CD4-positive, alpha-beta T cell treated with Interleukin-21 for 1 hour (primary cell): ENCODE measurements around the gene LAMP5.

ENCODE experiments used
- DNase-seq: peaks from one replicate; pipeline ENCODE4 v3.0.0-alpha.2; 2020

The LAMP5 gene

GRCh38 chr20:9514461-9515213, at the start of gene LAMP5:
Gene LAMP5, plus strand, starts transcription at chr20:9514590. Its CDS starts 263 bp downstream, at chr20:9514853.
- no peak for DNase-seq

DNA sequence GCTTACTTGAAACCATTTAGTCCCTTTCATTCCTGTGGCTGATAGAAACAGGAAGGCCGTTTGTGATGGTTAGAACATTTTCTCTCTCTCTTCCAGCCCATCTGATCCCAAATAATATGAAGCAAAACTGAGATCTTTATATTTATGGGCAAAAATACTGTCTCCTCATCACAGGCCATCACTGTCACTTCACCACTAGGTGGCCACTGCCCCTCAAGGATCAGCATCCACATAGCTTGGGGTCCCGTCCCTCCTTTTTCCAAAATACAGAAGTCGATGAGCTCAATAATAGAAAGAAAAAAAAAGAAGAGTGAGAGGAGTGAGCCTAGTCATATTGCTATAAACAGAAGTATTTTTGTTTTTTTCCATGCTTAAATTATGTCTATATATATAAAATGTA, 46.4 kb upstream of the LAMP5 start:
- DNase-seq = no peak

DNA sequence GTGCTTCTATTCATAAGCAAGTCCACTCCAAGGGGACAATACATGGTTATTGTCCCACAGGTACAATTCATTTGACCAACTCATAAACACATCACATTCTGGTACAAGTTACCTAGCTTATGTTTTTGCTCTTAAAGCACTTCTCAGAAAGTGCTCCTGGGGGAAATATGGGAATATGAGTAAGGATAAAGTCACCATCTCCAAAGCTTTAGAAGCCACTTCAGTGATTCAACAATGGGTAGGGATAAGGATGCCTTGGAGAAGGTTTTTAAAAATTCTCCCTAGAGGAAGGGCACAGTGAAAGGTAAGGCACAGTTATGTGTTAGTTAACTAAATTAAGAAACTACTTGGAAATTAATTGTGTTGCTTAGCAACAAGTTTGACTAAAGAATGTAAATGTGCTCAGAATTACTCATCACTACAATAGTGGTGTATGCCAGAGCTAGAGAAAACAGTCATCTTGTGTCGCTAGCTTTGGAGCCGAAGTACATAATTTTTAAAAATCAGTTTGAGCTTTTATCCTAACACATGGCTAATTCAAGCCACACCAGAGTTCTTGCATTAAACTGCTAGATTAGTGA, 39.5 kb upstream of the LAMP5 start:
- DNase-seq = no peak

DNA sequence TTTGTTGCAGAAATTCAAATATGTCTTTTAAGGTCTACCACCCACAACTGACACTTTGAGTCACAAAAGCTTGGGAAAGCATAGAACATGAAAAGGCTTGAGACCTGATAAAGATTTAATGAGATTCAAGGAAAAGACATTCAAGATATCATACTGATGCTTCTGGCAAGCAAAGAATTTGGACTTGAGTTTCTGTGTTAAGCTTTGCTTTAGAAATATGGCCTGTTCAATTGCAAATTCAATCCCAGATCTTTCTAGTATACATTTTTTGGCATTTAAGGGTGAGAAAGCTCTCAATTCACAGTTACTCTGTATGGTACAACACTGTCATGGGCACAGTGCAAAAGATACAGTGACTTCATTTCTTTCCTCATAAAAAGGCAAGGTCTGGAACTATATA, 38.9 kb upstream of the LAMP5 start:
- no peak for DNase-seq

- DNase-seq = no peak
Measured at GRCh38 chr20:9476174-9476573, 38.2 kb upstream of the LAMP5 start.

- DNase-seq = no peak
Measured at GRCh38 chr20:9476637-9477036, 37.8 kb upstream of the LAMP5 start.

GRCh38 chr20:9478771-9479170, 35.6 kb upstream of the LAMP5 start:
- no peak for DNase-seq

DNA sequence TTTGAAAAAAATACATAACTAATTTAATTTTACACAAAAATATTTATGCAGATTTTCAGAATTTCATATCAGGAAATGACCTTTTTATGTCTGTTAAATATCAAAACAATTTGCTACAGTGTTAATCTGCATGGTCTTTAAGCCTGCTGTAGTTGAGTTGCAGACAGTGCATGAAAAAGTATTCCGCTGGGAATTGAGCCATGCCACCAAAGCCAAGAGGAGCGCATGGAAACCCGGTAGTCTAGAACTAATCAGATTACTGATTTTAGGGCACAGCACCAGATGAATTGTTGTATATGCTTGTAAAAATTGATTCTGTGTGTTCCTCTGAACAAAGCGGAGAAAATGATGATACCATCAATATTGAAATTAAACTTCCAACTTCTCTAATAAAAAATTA, 34.3 kb upstream of the LAMP5 start:
- DNase-seq = no peak

- no peak for DNase-seq
Measured at GRCh38 chr20:9482180-9482579, 32.2 kb upstream of the LAMP5 start.

DNA sequence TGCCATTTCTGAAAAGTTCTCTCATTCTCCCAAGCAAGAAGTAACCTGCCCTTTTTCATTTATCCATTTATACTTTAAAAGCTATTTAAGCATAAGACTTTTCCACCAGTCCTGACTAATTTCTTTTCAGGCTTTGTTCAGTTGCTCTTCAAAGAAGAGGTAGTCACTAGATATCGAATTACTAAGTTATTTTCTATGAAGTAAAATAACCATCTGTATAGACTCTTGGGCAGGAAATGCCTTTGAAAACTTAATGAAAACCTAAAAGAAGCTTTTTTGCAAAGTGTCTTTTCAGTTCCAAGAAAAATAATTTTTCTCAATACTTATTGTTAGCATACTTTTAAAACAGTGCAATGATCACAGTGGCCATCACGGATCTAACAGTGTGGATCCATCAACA, 31.3 kb upstream of the LAMP5 start:
- no peak for DNase-seq

DNA sequence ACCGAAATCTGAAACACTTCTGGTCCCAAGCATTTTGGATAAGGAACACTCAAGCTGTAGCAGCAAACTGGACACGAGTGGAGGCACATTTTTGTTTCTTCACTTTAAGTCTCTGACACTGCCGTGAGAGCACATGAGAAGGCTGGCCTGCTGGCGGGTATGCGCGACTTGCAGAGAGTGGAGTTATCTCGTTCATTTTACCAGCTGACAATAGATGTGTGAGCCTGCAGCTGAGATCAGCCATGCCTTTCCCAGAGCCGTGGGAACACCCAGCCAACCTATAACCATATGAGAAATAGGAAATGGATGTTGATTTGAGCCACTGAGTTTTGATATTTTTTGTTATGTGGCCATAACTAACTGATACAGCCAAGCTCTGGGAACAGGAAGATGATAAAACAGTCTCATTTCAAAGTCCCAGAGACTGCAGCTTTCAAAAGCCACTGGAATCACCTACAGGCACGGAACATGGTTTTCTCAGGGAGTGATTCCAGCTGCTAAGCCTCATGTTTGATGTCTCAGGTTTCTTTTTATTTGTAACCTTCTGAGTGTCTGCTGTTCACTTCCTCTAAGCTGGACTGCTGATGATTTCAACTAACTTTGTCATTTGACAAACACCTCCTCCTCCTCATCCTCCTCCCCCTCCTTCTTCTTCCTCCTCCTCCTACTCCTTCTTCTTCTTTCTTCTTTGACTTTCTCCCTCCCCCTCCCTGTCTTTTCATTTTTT, 28.6 kb upstream of the LAMP5 start:
- no peak for DNase-seq

DNA sequence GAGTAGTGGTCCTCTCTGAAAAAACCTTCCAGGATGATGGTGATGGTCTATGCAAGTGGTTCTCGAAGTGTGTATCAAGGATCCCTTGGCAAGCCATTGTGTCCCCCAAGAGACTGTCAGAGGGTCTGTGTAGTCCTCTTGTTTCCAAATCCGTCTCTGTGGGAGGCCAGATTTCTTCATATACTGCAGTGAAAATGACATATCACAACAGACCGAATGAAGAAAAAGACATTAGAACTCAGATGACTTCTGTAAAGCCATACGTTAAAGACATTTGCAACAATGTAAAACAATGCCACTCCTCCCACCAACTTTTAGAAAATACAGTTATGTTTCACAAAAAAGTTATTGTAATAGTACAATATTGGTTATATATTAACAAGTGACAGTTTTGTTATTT, 27.2 kb upstream of the LAMP5 start:
- no peak for DNase-seq

DNA sequence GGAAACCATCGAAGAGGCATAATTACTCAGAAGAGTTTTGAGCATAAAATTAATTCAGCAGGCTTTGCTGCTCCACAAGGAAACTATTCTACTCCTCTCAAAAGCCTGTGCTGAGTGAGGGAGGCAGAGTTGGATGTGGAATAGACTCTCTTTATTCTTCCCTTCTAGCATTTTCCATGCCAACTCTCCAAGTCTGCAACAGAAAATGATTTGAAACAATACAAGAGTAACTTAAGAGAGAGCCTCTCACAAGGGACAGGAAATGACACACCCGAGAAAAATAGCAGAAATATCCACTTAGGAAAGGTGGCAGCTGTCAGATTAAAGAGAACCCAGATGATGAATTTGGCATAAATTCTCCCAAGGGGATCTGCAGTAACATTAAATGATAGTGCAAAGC, 26.3 kb upstream of the LAMP5 start:
- DNase-seq = no peak

GRCh38 chr20:9490161-9490560, 24.2 kb upstream of the LAMP5 start:
- no peak for DNase-seq

- DNase-seq = no peak
Measured at GRCh38 chr20:9490631-9491030, 23.8 kb upstream of the LAMP5 start.

GRCh38 chr20:9491324-9491723, 23.1 kb upstream of the LAMP5 start:
- DNase-seq = peak; percentile 2

DNA sequence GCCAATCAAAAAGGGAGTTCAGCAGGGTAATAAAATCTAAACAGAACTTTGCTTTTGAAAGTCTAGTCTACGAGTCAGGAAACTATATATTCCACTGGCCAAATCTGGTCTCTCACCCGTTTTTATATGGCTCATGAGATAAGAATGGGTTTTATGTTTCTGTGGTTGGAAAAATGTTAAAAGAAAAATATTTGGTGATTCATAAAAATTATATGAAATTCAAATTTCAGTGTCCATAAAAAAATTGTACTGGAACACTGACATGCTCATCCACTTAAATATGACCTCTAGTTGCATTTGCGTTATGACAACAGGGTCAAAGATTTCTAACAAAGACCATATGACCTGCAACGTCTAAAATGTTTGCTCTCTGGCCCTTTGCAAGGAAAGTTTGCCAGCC, 22.3 kb upstream of the LAMP5 start:
- no peak for DNase-seq

- DNase-seq = no peak
Measured at GRCh38 chr20:9493803-9494202, 20.6 kb upstream of the LAMP5 start.

GRCh38 chr20:9495701-9496100, 18.7 kb upstream of the LAMP5 start:
- DNase-seq = no peak

DNA sequence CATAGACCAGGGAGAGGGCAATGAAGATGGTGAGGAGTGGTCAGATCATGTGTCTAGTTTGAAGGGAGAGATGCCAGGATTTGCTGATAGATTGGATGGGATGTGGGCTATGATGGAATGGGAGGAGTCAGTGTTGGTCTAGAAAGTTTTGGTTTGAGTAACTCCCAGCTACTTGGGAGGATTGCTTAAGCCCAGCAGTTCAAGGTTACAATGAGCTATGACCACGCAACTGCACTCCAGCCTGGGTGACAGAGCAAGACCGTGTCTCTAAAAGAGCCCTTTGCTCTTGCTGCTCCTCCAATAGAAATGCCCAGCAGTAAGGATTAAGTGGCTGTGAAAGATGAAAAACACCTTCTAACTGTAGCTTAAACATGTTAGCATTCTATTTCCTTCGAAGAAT, 18.2 kb upstream of the LAMP5 start:
- DNase-seq = no peak

GRCh38 chr20:9498322-9498721, 16.1 kb upstream of the LAMP5 start:
- no peak for DNase-seq

GRCh38 chr20:9499126-9499899, 15.1 kb upstream of the LAMP5 start:
- DNase-seq = no peak

- no peak for DNase-seq
Measured at GRCh38 chr20:9500121-9500520, 14.3 kb upstream of the LAMP5 start.

GRCh38 chr20:9501473-9501872, 12.9 kb upstream of the LAMP5 start:
- DNase-seq = no peak
